ENCODE measurements around the gene PCNT.

The PCNT gene

DNA sequence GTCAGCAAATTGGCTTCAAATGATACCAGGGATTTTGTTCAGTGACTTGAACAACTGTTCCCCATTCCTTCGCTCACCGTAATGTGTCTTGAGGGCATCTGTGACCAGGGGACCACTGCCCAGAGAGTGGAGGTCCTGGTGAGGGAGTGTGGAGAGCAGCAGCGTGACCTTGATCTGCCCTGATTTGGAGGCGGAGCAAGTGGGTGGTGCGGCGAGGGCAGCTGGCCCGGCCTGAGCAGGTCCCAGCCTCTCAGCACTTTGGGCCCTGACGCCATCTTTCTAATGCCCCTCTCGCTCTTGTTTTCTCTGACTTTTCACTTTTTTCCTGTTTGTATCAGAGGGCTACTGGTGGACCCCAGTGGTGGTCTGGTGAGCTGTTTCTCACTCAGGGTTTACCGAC lies 165.8 kb downstream of the PCNT start:
- no peak for DNase-seq

DNA sequence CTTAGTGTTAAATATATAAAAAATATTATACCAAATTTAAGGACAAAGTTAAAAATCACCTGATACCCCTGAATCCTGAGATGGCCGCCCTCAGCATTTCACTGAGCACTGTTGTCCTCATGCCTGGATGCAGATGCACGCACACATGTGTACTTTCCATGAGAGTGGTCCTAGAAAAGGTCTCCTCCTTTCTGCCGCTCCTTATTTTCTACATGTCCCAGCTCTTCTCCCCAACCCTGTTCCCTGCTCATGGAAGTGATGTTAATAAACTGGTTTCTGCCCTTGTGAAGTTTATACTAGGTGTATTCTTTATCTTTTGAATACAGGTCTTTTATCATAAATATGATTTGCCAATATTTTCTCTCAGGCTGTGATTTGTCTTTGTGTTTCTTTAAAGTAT lies 167.6 kb downstream of the PCNT start:
- DNase-seq, result no peak

DNA sequence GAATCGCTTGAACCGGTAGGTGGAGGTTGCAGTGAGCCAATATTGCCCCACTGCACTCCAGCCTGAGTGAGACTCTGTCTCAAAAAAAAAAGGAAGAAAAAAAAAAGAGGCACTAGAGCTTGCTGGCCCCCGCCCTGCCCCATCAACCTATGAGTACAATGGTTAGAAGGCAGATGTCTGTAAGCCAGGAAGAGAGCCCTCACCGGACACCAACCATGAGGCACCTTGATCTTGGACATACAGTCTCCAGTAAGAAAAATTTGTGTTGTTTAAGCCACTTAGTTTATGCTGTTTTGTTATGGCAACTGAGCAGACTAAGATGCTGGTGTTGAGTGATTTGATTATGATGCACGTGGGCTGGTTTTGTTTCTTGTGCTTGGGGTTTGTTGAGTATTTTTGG lies 168.9 kb downstream of the PCNT start:
- no peak for DNase-seq

DNA sequence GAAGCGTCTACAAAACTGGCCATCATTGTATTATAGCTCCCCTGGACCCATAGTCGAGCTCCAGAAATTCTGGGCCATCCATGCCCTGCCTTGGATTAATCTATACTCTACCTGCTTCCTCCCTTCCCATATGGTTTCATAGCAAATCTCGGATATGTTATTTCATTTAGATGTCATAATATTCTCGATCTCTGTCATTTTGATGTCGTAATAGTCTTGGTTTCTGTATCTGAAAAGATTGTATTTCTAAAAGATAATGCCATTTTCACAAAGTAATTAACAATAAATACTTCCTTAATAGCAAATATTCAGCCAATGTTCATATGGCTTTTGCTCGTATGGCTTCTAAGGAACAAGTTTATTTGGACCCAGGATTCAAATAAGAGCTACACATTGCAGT lies 169.9 kb downstream of the PCNT start:
- DNase-seq, result no peak
